ENCODE measurements around the gene AKT3.

GRCh38 chr1:243564814-243565213 lies 285.2 kb downstream of the AKT3 start:
- TF ChIP-seq CTCF (optimal IDR thresholded peaks at IDR 0.05 in 1 of 3, IDR thresholded peaks at IDR 0.05 in 1 of 3, conservative IDR thresholded peaks at IDR 0.05 in 1 of 3; ENCODE audit: extremely low read depth in 1 of 3, insufficient read depth in 2 of 3, low read length in 3 of 3) (no peak), EZH2 (IDR thresholded peaks at IDR 0.05; ENCODE audit: low read length) (no peak)
